ENCODE results near the gene FAM241A. TPM values are rescaled to one million over a fixed set of nuclear protein-coding genes. Genes with fewer than 3 reads are reported as not detected.

FAM241A gene
- polyA plus RNA-seq, 1 experiment, result 0.36 TPM

DNA sequence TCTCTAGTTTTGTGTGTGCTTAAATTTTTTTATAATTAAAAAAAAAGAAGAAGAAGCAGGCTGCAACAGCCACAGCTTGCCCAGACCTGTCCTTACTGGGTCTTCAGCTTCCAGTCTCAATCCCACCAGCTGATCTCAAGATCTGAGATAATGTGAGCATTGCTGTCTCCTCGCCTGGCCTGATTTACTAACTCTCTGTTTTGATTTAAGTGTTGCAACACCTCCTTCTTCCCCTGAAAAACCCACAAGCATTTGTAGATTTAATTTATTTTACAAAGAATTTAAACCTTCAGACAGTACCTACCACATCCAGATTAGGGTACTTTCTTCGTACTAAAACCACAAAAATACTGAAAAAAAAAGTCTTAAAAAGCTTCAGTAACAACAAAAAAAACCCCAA is 38.0 kb downstream of the FAM241A start:
- POLR2A ChIA-PET, result no interaction called here
- CTCF ChIA-PET, result interaction anchor here (1.2 kb wide), 1 partner anchor 52 kb away, joined by 3 read pairs; no protein-coding TSS in a partner anchor
- no peak overlapping the region for H3K4me3 ChIP-seq (ENCODE audit: low read depth, low read length)

GRCh38 chr4:112184438-112184837 is 39.2 kb downstream of the FAM241A start:
- H3K9me3 ChIP-seq (ENCODE audit: control insufficient read depth, insufficient read depth, low read length), result no peaks in the 10 kb centered on the region
- no peaks in the 10 kb centered on the region for H3K27me3 ChIP-seq (ENCODE audit: control insufficient read depth, insufficient read depth, low read length)
- ChIA-PET CTCF (no interaction called here), POLR2A (no interaction called here)
- H3K4me3 ChIP-seq (ENCODE audit: low read depth, low read length), result no peak overlapping the region
- no peak overlapping the region for H3K27ac ChIP-seq (ENCODE audit: low read depth, low read length)
- TF ChIP-seq CTCF (IDR thresholded peaks at IDR 0.05; ENCODE audit: low read depth, low read length), result no peak
- no peak for DNase-seq (ENCODE audit: low read depth, low spot score)

More for the DNA sequence above, 38.0 kb downstream of the FAM241A start:
- Histone ChIP-seq H3K9me3 (ENCODE audit: control insufficient read depth, insufficient read depth, low read length) (no peaks in the 10 kb centered on the region), H3K27me3 (ENCODE audit: control insufficient read depth, insufficient read depth, low read length) (no peaks in the 10 kb centered on the region), H3K27ac (ENCODE audit: low read depth, low read length) (no peak overlapping the region)
- no peak for DNase-seq (ENCODE audit: low read depth, low spot score)
- TF ChIP-seq CTCF (IDR thresholded peaks at IDR 0.05; ENCODE audit: low read depth, low read length), result no peak

DNA sequence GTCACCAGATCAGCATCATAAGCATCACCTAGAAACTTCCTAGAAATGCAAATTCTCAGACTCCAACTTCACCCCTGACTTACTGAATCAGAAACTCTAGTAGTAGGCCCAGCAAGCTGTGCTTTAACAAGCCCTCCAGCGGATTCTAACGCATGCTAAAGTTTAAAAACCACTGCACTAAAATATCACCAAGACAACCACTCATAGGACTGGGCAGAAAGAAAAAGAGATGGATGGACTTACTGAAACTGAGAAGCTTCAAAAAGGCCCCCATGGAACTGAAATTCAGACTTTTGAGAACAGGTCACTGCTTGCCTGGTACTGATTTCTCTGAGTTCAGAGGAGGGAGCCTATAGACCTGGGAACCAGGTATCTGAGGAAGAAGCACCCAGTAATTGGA is 40.1 kb downstream of the FAM241A start:
- H3K9me3 ChIP-seq (ENCODE audit: control insufficient read depth, insufficient read depth, low read length), result no peaks in the 10 kb centered on the region
- H3K4me3 ChIP-seq (ENCODE audit: low read depth, low read length), result no peak overlapping the region
- no peak for DNase-seq (ENCODE audit: low read depth, low spot score)
- no peaks in the 10 kb centered on the region for H3K27me3 ChIP-seq (ENCODE audit: control insufficient read depth, insufficient read depth, low read length)
- no peak for TF ChIP-seq CTCF (IDR thresholded peaks at IDR 0.05; ENCODE audit: low read depth, low read length)
- ChIA-PET CTCF (no interaction called here), POLR2A (no interaction called here)
- H3K27ac ChIP-seq (ENCODE audit: low read depth, low read length), result no peak overlapping the region

DNA sequence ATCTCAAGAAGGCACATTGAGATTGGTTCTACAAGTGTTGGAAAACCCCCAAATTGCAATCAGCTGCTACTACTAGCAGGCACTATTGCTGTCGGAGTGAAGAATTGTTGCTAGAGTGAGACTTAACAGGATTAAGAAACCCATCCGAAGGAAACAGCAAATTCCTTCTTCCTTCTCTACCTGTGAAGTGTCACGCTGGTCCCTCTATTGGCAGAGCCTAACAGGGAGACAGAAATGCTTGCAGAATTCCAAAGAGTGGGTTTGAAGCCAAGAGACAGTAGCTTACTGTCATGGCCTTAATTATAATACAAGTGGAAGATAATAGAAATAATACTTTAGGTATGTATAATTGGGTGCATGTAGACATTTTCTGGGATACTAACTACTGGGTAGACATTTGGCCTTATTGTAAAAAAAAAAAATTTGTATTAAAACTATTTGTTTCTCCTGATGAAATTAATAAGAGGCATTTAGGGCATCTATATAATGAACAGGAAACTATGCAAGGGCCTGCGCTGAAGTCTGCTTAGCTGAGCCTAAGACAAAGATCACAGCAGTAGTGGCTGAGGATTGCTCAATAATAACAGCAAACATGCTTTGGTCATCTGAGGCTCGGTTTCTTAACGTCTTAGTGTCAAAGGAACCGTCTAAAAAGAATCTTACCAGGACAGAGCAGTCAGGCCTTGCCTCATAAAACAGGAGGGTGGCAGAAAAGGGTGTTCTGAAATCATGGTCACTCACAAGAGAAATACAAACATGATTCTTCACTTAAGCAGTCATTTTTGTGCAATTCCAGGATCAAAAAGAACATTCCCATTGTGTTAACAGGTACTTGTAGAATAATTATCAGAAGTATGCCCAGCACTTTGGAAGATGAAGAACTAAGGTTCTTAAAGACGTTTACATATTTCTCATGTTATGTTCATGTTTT is 40.8 kb downstream of the FAM241A start:
- no peaks in the 10 kb centered on the region for H3K27me3 ChIP-seq (ENCODE audit: control insufficient read depth, insufficient read depth, low read length)
- ChIA-PET POLR2A (no interaction called here), CTCF (no interaction called here)
- no peak for DNase-seq (ENCODE audit: low read depth, low spot score)
- no peak overlapping the region for H3K27ac ChIP-seq (ENCODE audit: low read depth, low read length)
- TF ChIP-seq CTCF (IDR thresholded peaks at IDR 0.05; ENCODE audit: low read depth, low read length), result no peak
- no peak overlapping the region for H3K4me3 ChIP-seq (ENCODE audit: low read depth, low read length)
- H3K9me3 ChIP-seq (ENCODE audit: control insufficient read depth, insufficient read depth, low read length), result no peaks in the 10 kb centered on the region

GRCh38 chr4:112189754-112190153 is 44.5 kb downstream of the FAM241A start:
- H3K4me3 ChIP-seq (ENCODE audit: low read depth, low read length), result no peak overlapping the region
- peak; percentile 32 for TF ChIP-seq CTCF (IDR thresholded peaks at IDR 0.05; ENCODE audit: low read depth, low read length)
- H3K27me3 ChIP-seq (ENCODE audit: control insufficient read depth, insufficient read depth, low read length), result no peaks in the 10 kb centered on the region
- peak overlapping the region; percentile 21 for H3K27ac ChIP-seq (ENCODE audit: low read depth, low read length)
- H3K9me3 ChIP-seq (ENCODE audit: control insufficient read depth, insufficient read depth, low read length), result no peaks in the 10 kb centered on the region
- CTCF ChIA-PET, result interaction anchor here (0.7 to 1.2 kb wide), 3 partner anchors 45 to 90 kb away, joined by 3 to 10 read pairs (median 4); no protein-coding TSS in a partner anchor
- no peak for DNase-seq (ENCODE audit: low read depth, low spot score)
- POLR2A ChIA-PET, result interaction anchor here (0.7 kb wide), 1 partner anchor 76 kb away, joined by 9 read pairs; no protein-coding TSS in a partner anchor

All from AG04450 (cell line).